KG1 (cell line): ENCODE data around the gene LUC7L3.
"Not testable (repeated sequence)": the region's sequence is repeated elsewhere in the genome, so short reads cannot be mapped to it uniquely, and the experiment has no call there.

ENCODE experiments used
- DNase-seq: peaks from one replicate; lab custom pipeline; 2025; lab: John Stamatoyannopoulos, UW

The LUC7L3 gene

GRCh38 chr17:50686494-50687199, 32.8 kb upstream of the LUC7L3 start:
- no peak for DNase-seq

GRCh38 chr17:50687200-50688066, 32.0 kb upstream of the LUC7L3 start:
- no peak for DNase-seq

- DNase-seq, result no peak
These were observed 31.2 kb upstream of the LUC7L3 start for GRCh38 chr17:50688245-50688644.

- no peak for DNase-seq
These were observed 30.2 kb upstream of the LUC7L3 start for GRCh38 chr17:50689251-50689650.

GRCh38 chr17:50689956-50690886, 29.2 kb upstream of the LUC7L3 start:
- DNase-seq, result no peak

- no peak for DNase-seq
These were observed 28.4 kb upstream of the LUC7L3 start for GRCh38 chr17:50690887-50691549.

GRCh38 chr17:50691550-50692447, 27.6 kb upstream of the LUC7L3 start:
- no peak for DNase-seq

GRCh38 chr17:50692448-50693035, 26.9 kb upstream of the LUC7L3 start:
- no peak for DNase-seq

GRCh38 chr17:50693036-50693682, 26.2 kb upstream of the LUC7L3 start:
- DNase-seq, result no peak

GRCh38 chr17:50696365-50696879, 23.0 kb upstream of the LUC7L3 start:
- no peak for DNase-seq

- no peak for DNase-seq
These were observed 22.3 kb upstream of the LUC7L3 start for GRCh38 chr17:50697062-50697461.

GRCh38 chr17:50697663-50698272, 21.6 kb upstream of the LUC7L3 start:
- no peak for DNase-seq

GRCh38 chr17:50699410-50699809, 20.0 kb upstream of the LUC7L3 start:
- no peak for DNase-seq

- DNase-seq, result no peak
These were observed 16.2 kb upstream of the LUC7L3 start for GRCh38 chr17:50703162-50703561.

- DNase-seq, result peak; percentile 81
These were observed 11.9 kb upstream of the LUC7L3 start, which contains the start of gene ANKRD40 for GRCh38 chr17:50707289-50708049. Gene ANKRD40, minus strand, starts transcription at chr17:50707914. Its CDS starts 260 bp downstream, at chr17:50707654.

- no peak for DNase-seq
These were observed 11.1 kb upstream of the LUC7L3 start for GRCh38 chr17:50708050-50709000.

GRCh38 chr17:50709053-50709452, 10.3 kb upstream of the LUC7L3 start:
- not testable (repeated sequence) for DNase-seq
